Stimulated activated effector memory CD8-positive, alpha-beta T cell treated with anti-CD3 and anti-CD28 coated beads, Interleukin-12 subunit alpha, Interleukin-12 subunit beta, amount 100 ng/mL, for 72 hours (primary cell): Measurements from ENCODE around the gene ZBTB33.

ENCODE experiments used
- ATAC-seq: fragments of 150-1000 bp; cut with Tn5 transposase; 2 replicates; pipeline ENCODE4 v1.10.0; 2021
- DNase-seq, 2 donors: peaks; one replicate each; pipeline ENCODE4 v3.0.0; 2021 to 2022; ENCODE audit warnings: low spot score in 2 of 2
- H3K27ac Mint-ChIP-seq: one replicate; pipeline ENCODE4 v1.8.0; 2022; ENCODE audit warnings: mild to moderate bottlenecking, mixed read lengths
- H3K36me3 Mint-ChIP-seq: one replicate; pipeline ENCODE4 v1.8.0; 2022; ENCODE audit warnings: mild to moderate bottlenecking, mixed read lengths
- H3K4me1 Mint-ChIP-seq: one replicate; pipeline ENCODE4 v1.8.0; 2022; ENCODE audit warnings: mixed read lengths
- H3K4me3 Mint-ChIP-seq: one replicate; pipeline ENCODE4 v1.8.0; 2022; ENCODE audit warnings: mild to moderate bottlenecking, mixed read lengths
- H3K9me3 Mint-ChIP-seq: one replicate; pipeline ENCODE4 v1.8.0; 2022; ENCODE audit warnings: mixed read lengths

ZBTB33 gene, protein sequence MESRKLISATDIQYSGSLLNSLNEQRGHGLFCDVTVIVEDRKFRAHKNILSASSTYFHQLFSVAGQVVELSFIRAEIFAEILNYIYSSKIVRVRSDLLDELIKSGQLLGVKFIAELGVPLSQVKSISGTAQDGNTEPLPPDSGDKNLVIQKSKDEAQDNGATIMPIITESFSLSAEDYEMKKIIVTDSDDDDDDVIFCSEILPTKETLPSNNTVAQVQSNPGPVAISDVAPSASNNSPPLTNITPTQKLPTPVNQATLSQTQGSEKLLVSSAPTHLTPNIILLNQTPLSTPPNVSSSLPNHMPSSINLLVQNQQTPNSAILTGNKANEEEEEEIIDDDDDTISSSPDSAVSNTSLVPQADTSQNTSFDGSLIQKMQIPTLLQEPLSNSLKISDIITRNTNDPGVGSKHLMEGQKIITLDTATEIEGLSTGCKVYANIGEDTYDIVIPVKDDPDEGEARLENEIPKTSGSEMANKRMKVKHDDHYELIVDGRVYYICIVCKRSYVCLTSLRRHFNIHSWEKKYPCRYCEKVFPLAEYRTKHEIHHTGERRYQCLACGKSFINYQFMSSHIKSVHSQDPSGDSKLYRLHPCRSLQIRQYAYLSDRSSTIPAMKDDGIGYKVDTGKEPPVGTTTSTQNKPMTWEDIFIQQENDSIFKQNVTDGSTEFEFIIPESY

DNA sequence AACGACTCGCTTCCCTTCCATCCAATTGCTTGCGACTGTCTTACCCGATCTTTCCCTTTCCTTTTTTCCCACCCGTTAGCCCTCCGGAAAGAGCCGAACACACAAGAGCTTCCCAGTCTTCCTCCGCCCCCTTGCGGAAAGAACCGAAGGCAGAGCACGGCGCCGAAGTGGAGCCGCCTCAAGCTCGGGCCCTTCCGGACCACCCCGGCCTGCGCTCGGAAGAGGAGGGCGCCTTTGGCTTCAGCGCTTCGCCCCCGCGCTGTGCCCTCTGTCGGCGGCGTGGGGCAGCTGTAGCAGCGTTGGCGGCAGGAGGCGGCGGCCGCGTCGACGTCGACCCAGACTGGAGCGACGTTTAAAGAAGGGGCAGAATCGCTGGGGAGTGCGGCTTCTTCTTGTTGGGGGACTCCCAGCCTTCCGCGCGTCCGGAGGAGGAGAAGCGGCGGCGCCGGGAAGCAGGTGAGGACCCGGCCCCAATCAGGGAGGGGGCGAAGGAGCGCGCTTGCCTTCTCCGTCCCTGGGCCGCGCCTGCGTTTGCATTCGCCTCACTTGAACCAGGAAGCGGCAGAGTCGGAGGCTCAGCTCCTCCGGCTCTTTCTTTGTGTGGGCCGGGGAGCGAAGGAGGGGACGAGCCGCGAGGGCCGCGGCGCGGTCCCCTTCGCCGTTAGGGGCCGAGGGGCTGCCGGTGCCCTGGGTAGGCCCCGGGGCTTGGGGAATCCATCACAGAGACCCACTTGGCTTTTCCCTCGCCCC is at the start of gene ZBTB33:
Gene ZBTB33 (plus strand): TSS at position 291 of the 750 bp plus-strand sequence. CDS start 2,604 bp downstream, outside the sequence.
- Mint-ChIP-seq H3K36me3 (peaks cover 37% of the 10 kb centered on the region), H3K9me3 (no peaks in the 10 kb centered on the region)
- peak; percentile 100 for ATAC-seq

DNA sequence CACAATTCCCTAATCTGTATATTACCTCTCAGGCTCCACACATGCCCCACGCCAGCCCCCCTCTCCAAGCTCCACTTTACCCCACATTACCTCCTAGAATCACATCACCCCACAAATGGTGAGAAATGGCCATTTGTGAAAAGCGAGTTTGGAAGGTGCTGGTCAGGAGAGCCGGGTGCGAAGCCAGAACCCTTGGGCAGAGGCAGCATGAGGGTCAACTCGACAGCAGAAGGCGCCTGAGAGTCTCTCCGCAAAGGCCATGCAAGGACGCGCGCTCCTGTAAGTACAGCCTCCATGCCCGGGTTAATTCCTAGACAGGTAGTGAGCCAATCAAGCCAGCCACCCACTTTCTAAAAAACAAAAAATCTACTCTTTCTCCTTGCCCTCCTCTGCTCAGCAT is 49.8 kb upstream of the ZBTB33 start:
- no peak for ATAC-seq
- no peaks in the 10 kb centered on the region for H3K9me3 Mint-ChIP-seq
- H3K4me3 Mint-ChIP-seq: no peak overlapping the region
- peaks cover 11% of the 10 kb centered on the region for H3K4me1 Mint-ChIP-seq
- DNase-seq: no peak
- no peaks in the 10 kb centered on the region for H3K36me3 Mint-ChIP-seq
- no peak overlapping the region for H3K27ac Mint-ChIP-seq

More for the DNA sequence above, at the start of gene ZBTB33:
- DNase-seq: peak; percentile 60 to 87
- Mint-ChIP-seq H3K27ac (peak within 1 kb of the TSS; percentile 99), H3K4me1 (peaks cover 6% of the 10 kb centered on the region), H3K4me3 (peak within 1 kb of the TSS; percentile 94)

DNA sequence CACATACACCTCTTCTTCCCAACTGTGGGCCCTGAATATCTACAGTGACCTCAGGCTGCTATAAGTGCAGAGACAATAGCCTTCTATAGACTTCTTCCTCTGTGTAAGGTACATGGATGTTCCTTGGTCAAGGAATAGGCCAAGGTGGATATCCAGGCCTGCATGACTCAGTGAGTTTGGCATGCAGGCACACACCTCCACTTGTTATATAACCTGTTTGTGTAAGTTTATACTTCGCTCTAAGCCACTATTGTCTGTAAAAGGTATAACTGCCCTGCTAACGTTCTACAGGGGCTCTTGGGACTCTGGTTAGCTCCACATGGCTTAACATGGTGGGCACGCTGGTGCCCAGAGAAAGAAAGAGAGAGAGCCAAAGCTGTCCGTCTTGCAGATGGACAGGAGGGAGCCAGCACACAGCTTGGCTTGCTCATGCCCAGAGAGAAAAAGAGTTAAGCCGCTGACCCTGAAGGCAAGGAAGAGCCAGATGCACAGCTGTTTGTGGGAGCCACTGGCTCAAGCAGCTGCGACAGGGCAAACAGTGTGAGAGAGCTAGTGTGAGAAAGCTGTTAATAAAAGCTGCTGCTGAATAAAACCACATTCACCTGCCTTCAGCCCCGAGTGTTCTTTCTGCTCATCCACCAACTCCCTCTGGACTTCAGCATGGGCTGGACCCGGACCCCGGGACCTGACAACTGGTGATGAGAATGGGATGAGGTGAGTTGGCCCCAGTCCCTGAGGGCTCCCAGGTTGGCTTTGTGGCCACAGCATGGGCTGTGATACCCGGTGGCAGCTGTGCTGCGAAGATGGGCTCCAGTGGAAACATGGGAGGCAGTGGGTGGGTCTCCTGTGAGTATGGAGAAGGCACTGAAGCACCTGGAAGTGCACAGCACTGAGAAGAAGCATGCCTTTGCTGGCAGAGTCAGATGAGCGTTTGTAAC is 44.5 kb upstream of the ZBTB33 start:
- ATAC-seq (no peak), DNase-seq (no peak)
- H3K9me3 Mint-ChIP-seq: no peaks in the 10 kb centered on the region
- no peaks in the 10 kb centered on the region for H3K4me1 Mint-ChIP-seq
- H3K27ac Mint-ChIP-seq: no peak overlapping the region
- H3K4me3 Mint-ChIP-seq: no peak overlapping the region
- H3K36me3 Mint-ChIP-seq: no peaks in the 10 kb centered on the region

DNA sequence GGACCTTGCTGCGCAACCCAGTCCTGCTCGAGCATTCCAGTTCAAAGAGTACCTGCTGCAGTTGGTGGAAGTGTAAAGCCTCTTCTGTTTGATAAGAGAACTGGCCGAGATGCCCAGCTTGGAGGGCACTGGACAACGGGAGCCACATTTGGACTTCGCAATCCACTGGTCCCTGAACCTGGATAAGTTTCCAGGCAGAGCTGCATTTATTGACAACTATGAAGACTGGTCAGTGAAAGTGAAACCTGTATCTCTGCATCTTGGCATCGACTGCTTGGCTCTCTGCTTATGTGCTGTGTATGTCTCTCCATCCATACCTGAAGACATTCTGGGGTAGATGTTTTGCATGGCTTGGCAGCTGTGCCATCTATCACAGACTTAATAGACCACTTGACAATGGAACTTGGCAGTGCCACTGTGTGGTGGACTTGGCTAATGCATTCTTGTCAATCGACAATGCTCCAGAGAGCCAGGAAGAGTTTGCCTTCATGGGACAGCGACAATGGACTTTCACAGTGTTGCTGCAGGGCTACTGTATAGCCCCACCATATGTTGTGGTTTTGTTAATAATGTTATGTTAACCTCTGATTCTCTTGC is 43.5 kb upstream of the ZBTB33 start:
- H3K4me3 Mint-ChIP-seq: no peak overlapping the region
- no peaks in the 10 kb centered on the region for H3K9me3 Mint-ChIP-seq
- H3K27ac Mint-ChIP-seq: no peak overlapping the region
- DNase-seq (no peak), ATAC-seq (no peak)
- H3K4me1 Mint-ChIP-seq: no peaks in the 10 kb centered on the region
- no peaks in the 10 kb centered on the region for H3K36me3 Mint-ChIP-seq

DNA sequence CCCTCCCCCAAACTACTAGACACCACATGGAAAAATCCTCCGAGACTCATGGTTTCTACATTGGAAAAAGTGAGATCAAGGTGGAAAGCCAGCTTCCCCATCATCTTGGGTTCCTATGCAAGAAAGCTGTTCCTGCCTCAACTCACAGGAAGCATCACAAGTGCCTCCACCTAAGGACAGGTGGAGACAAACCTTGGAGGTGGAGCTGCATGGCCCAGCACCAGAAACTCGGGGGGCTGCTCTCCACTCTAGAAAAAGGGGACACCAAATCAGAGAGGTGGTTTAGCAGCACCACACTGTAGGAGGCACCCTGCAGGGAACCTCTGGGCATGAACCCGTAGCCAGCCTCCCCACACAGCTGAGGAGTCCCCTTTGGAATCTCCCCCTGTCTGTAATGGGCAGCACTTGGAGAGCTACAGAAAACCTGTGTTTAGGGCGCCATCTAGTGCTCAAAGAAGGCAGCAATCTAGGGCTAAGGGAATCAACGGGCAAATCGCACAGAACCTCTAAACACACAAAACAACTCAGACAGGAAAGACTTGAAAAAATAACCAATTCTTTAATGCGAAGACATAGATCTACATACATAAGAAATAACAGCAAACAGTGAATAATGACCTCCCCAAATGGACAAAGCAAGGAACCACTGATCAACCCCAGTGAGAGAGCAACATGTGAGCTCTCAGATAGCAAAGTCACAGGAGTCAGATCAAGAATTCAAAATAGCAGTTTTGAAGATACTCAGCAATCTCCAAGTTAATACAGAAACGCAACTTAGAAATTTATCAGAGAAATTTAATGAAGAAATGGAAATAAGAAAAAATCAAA is 37.0 kb upstream of the ZBTB33 start:
- Mint-ChIP-seq H3K36me3 (no peaks in the 10 kb centered on the region), H3K9me3 (no peaks in the 10 kb centered on the region), H3K27ac (peak overlapping the region; percentile 70), H3K4me3 (no peak overlapping the region), H3K4me1 (peaks cover 10% of the 10 kb centered on the region)
- ATAC-seq: peak; percentile 67
- peak; percentile 25 to 63 for DNase-seq

DNA sequence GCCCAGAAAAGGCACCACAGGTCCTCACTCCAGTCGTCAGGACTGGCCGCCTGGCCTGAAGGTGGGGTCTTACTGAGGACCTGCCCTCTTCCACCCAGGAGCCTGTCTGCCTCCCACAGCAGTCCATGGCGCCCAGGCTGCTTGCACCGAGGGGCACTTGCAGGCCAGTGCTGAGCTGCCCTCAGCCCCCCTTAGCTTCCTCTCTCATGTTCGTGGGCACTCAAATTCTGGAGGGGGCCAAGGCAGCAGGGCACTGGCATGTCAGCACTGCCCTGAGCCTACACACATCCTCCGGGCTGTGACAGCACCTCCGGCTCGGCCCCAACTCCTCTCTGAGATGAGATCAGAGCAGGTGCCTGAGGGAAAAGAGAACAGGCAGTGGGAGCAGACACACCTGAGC is 27.2 kb upstream of the ZBTB33 start:
- no peak for ATAC-seq
- Mint-ChIP-seq H3K9me3 (no peaks in the 10 kb centered on the region), H3K27ac (no peak overlapping the region), H3K4me3 (no peak overlapping the region), H3K36me3 (peaks cover 12% of the 10 kb centered on the region), H3K4me1 (no peaks in the 10 kb centered on the region)
- no peak for DNase-seq

DNA sequence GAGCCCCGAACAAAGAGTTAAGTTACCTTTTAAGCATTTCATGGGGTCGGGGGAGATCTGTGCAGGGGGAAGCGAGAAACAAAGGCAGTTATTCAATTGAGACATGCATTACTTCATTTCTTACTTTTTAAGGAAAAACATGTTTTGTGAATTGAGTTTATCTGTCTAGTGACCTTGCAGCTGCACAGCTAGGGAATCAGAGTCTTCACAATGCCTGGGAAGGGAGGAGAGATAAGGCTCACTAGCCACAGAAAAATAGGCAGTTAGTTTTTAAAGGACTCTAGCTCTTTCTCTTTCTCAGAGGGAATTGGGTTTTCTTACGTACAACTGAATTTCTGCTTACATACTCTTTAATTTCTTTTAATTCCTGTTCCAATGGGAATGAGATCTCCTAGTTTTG is 26.2 kb upstream of the ZBTB33 start:
- H3K36me3 Mint-ChIP-seq: peaks cover 12% of the 10 kb centered on the region
- ATAC-seq (no peak), DNase-seq (no peak)
- H3K4me3 Mint-ChIP-seq: no peak overlapping the region
- H3K27ac Mint-ChIP-seq: no peak overlapping the region
- no peaks in the 10 kb centered on the region for H3K4me1 Mint-ChIP-seq
- H3K9me3 Mint-ChIP-seq: no peaks in the 10 kb centered on the region

DNA sequence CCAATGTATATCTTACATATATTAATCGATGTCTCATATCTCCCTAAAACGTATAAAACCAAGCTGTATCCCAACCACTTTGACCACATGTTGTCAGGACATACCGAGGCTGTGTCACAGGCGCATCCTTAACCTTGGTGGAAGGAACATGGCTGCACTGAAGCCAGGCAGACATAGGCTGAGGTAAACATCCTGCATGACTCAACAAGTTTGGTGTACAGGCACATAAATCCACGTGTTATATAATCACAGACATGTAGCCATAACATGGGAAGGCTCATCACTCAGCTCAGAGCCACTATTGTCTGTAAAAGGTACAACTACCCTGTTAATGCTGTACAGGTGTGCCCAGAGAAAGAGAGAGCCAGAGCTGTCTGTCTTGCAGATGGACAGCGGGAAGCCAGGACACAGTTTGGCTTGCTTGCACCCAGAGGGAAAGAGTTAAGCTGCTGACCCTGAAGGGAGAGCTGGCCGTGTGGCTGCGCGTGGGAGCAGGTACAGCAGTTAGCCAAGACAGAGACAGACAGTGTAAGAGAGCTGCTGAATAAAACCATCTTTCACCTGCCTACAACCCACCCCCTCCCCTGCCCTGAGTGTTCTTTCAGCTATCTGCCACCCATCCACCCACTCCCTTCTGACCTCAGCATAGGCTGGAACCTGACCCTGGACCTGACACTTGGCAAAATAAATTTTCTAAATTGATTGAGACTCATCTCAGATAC is 22.3 kb upstream of the ZBTB33 start:
- H3K9me3 Mint-ChIP-seq: no peaks in the 10 kb centered on the region
- no peaks in the 10 kb centered on the region for H3K4me1 Mint-ChIP-seq
- no peak overlapping the region for H3K27ac Mint-ChIP-seq
- ATAC-seq (no peak), DNase-seq (no peak)
- peaks cover 6% of the 10 kb centered on the region for H3K36me3 Mint-ChIP-seq
- H3K4me3 Mint-ChIP-seq: no peak overlapping the region

DNA sequence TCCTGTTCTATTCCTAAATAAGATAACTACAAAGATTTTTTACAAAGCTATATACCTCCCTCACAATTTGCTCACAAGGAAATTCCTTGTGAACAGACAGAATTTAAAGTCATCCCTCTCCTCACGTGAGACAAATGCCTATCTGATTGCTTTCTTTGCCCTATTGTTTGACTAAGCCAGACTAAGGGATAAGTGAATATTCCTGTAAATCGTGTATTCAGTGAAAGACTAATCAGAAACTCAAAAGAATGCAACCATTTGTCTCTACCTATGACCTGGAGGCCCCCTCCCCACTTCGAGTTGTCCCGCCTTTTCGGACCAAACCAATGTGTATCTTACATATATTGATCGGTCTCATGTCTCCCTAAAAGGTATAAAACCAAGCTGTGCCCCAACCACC is 15.3 kb upstream of the ZBTB33 start:
- no peak for DNase-seq
- no peak overlapping the region for H3K27ac Mint-ChIP-seq
- ATAC-seq: no peak
- H3K36me3 Mint-ChIP-seq: no peaks in the 10 kb centered on the region
- H3K4me3 Mint-ChIP-seq: no peak overlapping the region
- H3K9me3 Mint-ChIP-seq: no peaks in the 10 kb centered on the region
- H3K4me1 Mint-ChIP-seq: no peaks in the 10 kb centered on the region

DNA sequence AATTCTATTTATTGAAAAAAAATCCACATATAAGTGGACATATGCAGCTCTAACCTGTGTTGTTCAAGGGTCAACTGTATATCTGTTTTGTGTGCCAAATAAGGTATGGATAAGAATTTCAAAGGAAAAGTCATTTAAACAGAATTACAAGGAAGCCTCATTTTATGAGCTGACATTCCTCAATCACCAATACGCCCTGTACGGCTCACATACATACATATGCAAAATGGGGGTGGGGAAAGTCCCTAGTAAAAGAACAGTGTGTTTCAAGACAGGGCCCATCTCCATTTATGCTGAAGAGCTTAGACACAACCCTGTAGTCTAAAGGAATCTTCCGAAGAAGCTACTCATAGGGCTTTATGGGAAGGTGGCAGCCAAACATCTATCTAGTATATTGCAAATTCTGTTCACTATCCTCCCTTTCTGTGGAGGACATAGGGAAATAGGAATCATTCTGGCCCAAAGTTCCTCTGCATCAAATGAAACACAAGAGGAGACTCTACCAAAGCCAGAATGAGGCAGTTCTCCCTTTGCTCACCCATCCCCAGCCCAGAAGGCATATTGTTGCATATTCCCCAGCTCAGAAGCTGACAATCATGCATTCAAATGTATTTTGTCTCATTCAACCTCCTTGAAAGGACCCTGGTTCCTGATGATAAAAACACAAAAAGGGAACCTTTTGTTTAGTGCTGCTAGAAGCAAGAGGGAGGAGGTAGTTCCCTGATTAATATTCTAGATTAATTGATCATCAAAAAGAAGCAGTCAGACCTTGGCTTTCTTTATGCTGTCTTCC is 13.7 kb upstream of the ZBTB33 start:
- DNase-seq: no peak

DNA sequence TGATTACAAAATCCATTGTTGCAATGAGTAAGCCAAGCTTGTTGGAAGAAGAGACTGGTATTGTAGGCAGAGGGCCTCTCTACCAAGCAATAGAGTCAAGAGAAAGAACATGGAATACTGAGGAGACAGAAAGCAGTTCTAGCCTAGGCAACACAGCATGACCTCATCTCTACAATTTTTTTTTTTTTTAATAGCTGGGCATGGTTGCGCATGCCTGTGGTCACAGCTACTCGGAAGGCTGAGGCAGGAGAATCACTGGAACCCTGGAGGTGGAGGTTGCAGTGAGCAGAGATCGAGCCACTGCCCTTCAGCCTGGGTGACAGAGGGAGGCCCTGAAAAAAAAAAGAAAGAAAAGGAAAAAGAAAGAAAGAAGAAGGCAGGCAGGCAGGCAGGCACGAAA is 11.7 kb upstream of the ZBTB33 start:
- ATAC-seq: no peak
- no peak for DNase-seq
- Mint-ChIP-seq H3K4me3 (no peak overlapping the region), H3K27ac (peak overlapping the region; percentile 75), H3K9me3 (no peaks in the 10 kb centered on the region), H3K4me1 (peaks cover 7% of the 10 kb centered on the region), H3K36me3 (no peaks in the 10 kb centered on the region)

More for the DNA sequence above, 13.7 kb upstream of the ZBTB33 start:
- Mint-ChIP-seq H3K27ac (no peak overlapping the region), H3K4me3 (no peak overlapping the region), H3K4me1 (no peaks in the 10 kb centered on the region), H3K36me3 (no peaks in the 10 kb centered on the region), H3K9me3 (no peaks in the 10 kb centered on the region)
- no peak for ATAC-seq

DNA sequence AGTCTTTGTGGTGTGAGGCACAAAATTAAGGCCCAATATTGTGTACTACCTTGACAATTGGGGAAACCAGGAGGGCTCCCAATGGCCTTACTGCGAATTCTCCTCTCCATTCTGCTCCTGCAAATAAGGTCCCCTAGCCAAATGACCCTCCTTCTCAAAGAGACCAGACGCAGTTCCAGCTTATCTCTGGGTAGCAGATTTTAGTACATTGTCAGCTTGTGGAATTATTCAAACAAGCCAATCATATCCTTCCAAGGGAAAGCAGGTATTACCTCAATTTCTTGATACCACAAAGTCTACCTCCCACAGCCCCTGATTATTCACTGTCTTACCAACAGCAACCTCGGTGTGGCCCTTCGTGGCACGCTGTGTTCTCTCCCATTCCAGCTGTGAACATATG is 7.8 kb upstream of the ZBTB33 start:
- H3K4me1 Mint-ChIP-seq: peaks cover 13% of the 10 kb centered on the region
- H3K9me3 Mint-ChIP-seq: no peaks in the 10 kb centered on the region
- H3K27ac Mint-ChIP-seq: no peak overlapping the region
- H3K36me3 Mint-ChIP-seq: peaks cover 4% of the 10 kb centered on the region
- DNase-seq (no peak), ATAC-seq (no peak)
- H3K4me3 Mint-ChIP-seq: no peak overlapping the region

DNA sequence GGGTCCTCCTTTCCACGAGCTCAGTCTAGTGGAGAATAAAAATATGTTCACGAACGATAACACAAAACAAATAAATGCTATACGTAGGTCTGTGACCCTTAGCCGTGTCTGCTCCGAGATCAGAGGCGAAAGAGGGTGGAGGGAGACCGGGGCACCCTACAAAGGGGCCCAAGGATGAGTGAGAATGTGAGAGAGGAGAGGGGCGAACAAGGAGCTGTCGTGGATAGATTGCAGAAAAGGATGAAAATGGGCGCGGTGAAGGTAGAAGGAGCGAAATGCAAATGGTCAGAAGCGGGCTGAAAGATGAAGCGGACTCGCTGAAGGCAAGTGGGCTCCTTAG is 6.2 kb upstream of the ZBTB33 start:
- peak; percentile 40 for ATAC-seq
- Mint-ChIP-seq H3K36me3 (peaks cover 4% of the 10 kb centered on the region), H3K4me1 (peaks cover 13% of the 10 kb centered on the region), H3K9me3 (no peaks in the 10 kb centered on the region), H3K27ac (peak overlapping the region; percentile 96), H3K4me3 (peak overlapping the region; percentile 92)
- no peak for DNase-seq
